ENCODE results near the gene TRAPPC8.
A peak's percentile ranks its signal among the peaks of the same experiment; 100 is the strongest.
"Not testable (repeated sequence)": the region's sequence is repeated elsewhere in the genome, so short reads cannot be mapped to it uniquely, and the experiment has no call there.

The TRAPPC8 gene

GRCh38 chr18:31863103-31863502, 79.8 kb downstream of the TRAPPC8 start:
- DNase-seq (ENCODE audit: low spot score), result no peak

- no peak for DNase-seq (ENCODE audit: low spot score)
These were observed 82.4 kb downstream of the TRAPPC8 start for GRCh38 chr18:31860488-31860887.

GRCh38 chr18:31857526-31858106, 85.3 kb downstream of the TRAPPC8 start:
- DNase-seq (ENCODE audit: low spot score), result no peak

- DNase-seq (ENCODE audit: low spot score), result no peak
These were observed 92.1 kb downstream of the TRAPPC8 start for GRCh38 chr18:31850844-31851243.

DNA sequence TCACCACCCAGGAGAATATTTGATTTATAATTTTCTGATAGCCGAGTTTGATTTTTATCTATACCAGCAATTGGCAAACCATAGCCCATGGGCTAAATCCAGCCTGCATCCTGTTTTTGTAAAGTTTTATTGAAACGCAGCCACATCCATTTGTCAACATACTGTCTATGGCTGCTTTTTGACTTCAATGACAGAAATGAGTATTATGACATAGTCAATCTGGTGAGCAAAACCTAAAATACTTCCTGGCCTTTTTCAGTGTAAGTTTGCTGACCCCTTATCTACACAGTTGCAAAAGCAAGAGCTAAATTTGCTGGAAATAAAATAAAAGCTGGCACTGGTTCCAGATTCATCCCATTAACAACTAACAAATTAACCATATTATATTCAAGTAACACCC, 102.4 kb downstream of the TRAPPC8 start:
- no peak for DNase-seq (ENCODE audit: low spot score)

DNA sequence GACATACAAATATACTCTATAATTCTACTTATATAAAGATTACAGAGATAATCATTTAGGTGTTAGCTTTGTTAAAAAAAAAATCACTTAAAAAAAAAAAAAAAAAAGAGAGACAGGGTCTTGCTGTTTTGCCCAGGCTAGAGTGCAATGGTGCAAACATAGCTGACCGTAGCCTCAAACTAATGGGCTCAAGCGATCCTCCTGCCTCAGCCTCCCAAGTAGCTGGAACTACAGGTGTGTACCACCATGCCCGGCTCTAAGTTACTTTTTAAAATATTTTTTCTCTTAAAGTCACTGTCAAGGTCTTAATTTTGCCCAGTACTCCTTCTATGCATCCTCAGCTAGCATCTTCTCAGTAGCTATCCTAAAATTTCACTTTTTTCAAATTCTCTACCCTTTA, 105.0 kb downstream of the TRAPPC8 start:
- DNase-seq (ENCODE audit: low spot score), result no peak

DNA sequence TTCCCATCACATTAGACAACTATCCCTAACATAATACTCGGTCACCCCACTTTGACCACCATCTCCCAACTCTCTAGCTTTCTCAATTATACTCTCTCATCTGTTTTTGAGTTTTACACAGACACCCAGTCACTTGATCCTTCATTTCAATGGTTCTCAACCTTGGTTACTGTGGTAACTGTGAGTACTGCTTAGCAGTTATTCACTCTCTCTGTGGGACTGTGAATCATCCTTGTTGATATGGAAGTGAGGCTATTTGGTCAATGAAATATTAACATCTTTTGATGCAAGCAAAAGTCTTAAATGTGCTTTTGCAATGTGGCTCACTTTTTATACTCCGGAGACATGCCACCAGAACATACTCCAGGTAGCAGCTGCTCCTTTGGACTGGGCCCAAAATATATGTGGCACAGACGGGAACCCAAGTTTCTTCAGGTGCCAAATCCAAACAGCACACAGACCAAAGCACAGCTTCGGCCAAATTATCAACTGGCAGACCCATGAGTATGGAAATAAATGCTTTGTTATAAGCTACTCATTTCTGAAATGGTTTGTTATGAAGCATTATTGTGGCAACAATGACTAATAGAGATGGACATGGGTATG, 107.3 kb downstream of the TRAPPC8 start:
- DNase-seq (ENCODE audit: low spot score), result no peak

GRCh38 chr18:31831903-31832302, 111.0 kb downstream of the TRAPPC8 start:
- DNase-seq (ENCODE audit: low spot score), result no peak

DNA sequence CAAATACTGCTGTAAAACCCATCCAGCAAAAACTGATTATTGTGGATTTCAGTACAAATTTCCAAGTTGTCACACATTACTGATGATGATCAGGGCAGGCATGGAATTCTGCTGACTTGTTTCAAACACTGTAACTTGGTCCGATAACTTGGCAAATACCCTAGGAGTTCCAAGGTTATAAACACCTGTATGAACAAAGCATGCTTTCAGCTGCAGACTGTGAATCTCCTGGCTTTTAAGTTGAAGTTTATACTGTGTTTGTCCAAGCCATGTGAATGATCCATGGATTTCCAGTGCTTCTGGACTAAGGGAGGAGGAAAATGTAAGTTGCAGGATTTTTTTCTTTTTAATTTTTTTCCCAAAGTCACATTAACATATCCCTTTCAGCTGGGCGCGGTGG, 112.2 kb downstream of the TRAPPC8 start:
- DNase-seq (ENCODE audit: low spot score), result no peak

- no peak for DNase-seq (ENCODE audit: low spot score)
These were observed 114.3 kb downstream of the TRAPPC8 start for GRCh38 chr18:31828613-31829012.

GRCh38 chr18:31826673-31827325, 116.1 kb downstream of the TRAPPC8 start:
- DNase-seq (ENCODE audit: low spot score), result not testable (repeated sequence)

GRCh38 chr18:31825772-31826171, 117.2 kb downstream of the TRAPPC8 start:
- no peak for DNase-seq (ENCODE audit: low spot score)

DNA sequence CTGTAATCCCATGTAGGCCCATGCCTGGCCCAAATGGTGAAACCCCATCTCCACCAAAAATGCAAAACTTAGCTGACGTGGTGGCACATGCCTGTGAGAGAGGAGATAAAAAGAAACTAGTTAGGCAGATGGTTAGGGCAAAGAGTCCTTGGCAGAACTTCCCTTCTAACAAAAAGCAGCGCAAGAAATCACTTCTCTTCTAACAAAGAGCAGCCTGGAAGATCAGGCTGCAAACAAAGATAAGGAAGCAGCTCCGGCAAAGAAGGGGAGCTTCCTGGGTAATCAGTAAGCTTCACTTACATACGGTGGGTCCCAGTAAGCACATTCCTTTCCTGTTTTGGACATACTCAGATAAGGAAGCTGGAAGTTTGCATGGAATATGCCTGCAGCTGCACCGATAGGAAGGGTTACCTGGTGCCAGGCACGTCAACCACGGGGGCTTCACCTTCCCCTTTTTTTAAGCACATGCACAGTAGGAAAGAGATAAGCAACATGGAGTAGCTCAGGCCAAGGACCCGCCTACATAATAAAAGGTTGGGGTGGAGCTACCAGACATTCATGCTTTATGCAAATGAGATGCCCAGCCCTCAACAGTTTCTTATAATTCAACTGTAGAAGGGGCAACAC, 121.3 kb downstream of the TRAPPC8 start:
- no peak for DNase-seq (ENCODE audit: low spot score)

- no peak for DNase-seq (ENCODE audit: low spot score)
These were observed 123.1 kb downstream of the TRAPPC8 start for GRCh38 chr18:31819925-31820229.

- DNase-seq (ENCODE audit: low spot score), result peak; percentile 23
These were observed 123.6 kb downstream of the TRAPPC8 start for GRCh38 chr18:31819106-31819924.

GRCh38 chr18:31814132-31814531, 128.8 kb downstream of the TRAPPC8 start:
- no peak for DNase-seq (ENCODE audit: low spot score)

DNA sequence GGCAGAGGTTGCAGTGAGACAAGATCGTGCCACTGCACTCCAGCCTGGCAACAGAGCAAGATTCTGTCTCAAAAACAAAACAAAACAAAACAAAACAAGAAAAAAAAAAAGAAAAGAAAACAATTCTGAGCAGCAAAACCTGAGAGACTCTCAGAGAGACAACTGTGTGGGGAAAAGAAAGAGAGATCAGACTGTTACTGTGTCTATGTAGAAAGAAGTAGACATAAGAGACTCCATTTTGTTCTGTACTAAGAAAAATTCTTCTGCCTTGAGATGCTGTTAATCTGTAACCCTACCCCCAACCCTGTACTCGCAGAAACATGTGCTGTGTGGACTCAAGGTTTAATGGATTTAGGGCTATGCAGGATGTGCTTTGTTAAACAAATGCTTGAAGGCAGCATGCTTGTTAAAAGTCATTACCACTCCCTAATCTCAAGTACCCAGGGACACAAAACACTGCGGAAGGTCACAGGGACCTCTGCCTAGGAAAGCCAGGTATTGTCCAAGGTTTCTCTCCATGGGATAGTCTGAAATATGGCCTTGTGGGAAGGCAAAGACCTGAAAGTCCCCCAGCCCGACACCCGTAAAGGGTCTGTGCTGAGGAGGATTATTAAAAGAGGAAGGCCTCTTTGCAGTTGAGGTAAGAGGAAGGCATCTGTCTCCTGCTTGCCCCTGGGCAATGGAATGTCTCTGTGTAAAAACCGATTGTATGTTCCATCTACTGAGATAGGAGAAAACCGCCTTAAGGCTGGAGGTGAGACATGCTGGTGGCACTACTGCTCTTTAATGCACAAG, 132.4 kb downstream of the TRAPPC8 start:
- DNase-seq (ENCODE audit: low spot score), result not testable (repeated sequence)

DNA sequence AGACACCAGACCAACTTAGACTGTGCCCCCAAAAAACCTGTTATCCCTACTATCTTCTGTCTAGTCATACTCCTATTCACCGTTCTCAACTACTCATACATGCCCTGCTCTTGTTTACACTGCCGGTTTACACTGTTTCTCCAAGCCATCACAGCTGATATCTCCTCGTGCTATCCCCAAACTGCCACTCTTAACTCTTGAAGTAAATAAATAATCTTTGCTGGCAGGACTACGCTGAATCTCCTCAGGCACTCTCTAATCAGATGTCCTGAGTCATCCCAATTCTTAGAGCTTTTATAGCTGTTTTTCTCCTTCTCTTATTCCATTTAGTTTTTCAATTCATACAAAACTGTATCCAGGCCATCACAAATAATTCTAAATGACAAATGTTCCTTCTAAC, 133.9 kb downstream of the TRAPPC8 start:
- DNase-seq (ENCODE audit: low spot score), result not testable (repeated sequence)

- DNase-seq (ENCODE audit: low spot score), result no peak
These were observed 141.8 kb downstream of the TRAPPC8 start for GRCh38 chr18:31801078-31801477.

DNA sequence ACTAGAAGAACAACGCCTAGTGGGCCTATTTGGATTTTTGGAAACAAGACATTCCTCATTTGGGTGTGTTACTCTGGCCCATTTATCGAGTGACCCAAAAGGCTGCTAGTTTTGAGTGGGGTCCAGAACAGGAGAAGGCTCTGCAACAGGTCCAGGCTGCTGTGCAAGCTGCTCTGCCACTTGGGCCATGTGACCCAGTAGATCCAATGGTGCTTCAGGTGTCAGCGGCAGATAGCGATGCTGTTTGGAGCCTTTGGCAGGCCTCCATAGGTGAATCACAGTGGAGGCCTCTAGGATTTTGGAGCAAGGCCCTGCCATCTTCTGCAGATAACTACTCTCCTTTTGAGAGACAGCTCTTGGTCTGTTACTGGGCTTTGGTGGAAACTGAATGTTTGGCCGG, 143.7 kb downstream of the TRAPPC8 start:
- DNase-seq (ENCODE audit: low spot score), result not testable (repeated sequence)

DNA sequence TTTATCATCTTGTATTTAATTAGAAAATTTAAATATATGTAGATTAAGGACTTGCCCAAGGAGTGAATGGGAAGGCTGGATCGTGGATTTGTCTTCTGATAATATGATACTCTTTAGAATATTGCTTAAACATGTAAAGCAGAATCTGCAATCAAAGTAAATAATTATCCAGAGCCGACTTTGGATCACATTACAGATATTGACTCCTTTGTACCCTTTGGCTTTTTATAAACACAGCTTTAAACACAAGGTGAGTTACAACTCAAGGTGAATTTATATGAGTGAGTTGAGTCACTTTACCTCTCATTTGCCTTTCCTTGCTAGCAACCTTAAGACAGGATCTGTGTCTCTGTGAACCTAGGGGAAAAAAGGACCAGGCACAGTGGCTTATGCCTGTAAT, 144.5 kb downstream of the TRAPPC8 start:
- no peak for DNase-seq (ENCODE audit: low spot score)

- DNase-seq (ENCODE audit: low spot score), result no peak
These were observed 147.2 kb downstream of the TRAPPC8 start for GRCh38 chr18:31795747-31796146.

Data from CD4-positive, alpha-beta T cell treated with Interleukin-6 at 100 ng/mL for 8 hours (primary cell).